HUDEP-2 (cell line): ENCODE measurements around the gene TYW1.
A peak's percentile ranks its signal among the peaks of the same experiment; 100 is the strongest.
"Not testable (repeated sequence)": the region's sequence is repeated elsewhere in the genome, so short reads cannot be mapped to it uniquely, and the experiment has no call there.

Source experiments
- DNase-seq, 76 experiments: peaks; one replicate each; lab custom pipeline; 2025; ENCODE audit not compliant: unreplicated experiment in 76 of 76; lab: John Stamatoyannopoulos, UW

Gene TYW1

DNA sequence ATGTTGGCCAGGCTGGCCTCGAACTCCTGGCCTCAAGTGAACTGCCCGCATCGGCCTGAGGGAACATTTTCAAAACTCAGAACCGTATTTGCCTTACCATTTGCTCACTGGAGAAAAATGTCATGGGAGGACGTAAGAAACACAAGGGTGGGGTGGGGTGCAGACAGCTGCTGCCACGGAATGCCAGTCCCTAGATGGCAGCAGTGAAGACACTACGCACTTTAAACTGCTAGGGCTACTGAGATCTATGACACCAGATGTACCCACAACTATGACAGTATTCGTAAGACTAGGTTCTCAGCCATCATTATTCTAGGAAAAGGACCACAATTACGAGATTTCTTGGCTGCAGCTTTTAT lies 2.0 kb upstream of the TYW1 start:
- DNase-seq, result peak in 72 of 76 experiments; percentile 1 to 72 (median 32)

DNA sequence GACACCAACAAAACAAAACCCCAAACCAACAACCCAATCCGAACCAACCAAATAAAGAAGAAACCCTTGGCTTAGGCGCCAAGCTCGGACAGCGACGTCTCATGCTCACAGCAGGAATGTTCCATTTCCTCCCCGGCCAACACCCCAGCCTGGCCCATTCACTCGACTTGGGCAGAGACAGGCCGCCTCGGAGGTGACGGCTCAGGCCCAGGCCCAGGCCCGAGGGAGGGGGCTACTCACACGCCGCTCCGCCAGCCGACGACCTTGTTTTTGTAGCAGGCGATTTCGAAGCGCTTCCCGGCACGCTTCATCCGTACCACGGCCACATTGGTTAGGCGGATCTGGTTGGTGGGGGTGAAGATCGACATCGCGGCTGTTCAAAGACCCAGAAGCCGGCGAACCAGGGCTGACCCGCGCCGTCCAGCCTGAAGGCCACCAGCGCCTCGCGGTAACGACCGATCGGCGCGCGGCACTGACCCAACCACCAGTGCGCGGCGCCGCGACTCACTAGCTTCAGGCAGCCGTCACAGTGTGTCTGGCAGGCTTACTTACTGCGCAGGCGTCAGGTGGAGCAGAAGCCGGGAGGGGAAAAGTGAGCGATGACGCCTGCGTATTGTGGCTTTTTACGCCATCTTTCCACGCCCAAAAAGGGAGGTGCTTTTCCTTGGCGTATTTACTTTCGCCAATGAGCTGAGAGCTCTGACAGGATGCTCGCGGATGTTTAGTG lies 1.4 kb upstream of the TYW1 start, which contains the start of gene SBDS:
Gene SBDS (minus strand): TSS at position 537 of the 727 bp plus-strand sequence. CDS start 169 bp downstream, at position 368.
- DNase-seq, result peak; percentile 14 to 98 (median 91)

DNA sequence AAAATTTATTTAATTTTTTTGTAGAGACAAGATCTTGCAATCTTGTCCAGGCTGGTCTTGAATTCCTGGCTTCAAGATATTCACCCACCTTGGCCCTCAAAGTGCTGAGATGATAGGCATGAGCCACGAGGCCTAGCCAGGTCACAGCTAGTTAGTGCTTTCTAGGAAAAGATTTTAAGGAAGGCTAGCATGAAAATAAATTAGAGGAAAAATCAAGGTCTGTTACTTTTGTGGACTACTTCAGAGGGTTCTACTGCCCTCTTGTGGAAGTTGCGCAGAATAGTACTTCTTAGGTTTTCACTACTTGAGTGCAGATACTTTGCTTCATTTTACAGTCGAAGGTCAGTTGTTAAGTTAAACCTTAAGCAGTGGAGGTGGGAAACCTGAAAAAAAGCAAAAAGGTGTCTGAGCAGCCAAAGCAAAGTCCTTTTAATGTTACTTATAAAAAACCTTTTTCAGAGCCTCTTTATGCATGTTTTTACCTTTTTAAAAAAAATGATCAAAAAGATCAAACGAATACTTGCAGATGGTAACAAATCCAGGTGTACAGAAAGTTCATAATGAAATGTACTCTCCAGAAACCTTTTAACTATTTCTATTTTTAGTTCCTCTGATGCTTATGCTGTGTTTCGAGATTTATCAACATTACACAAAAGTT lies 4.1 kb downstream of the TYW1 start:
- peak in 12 of 76 experiments; percentile 1 to 23 (median 12) for DNase-seq

DNA sequence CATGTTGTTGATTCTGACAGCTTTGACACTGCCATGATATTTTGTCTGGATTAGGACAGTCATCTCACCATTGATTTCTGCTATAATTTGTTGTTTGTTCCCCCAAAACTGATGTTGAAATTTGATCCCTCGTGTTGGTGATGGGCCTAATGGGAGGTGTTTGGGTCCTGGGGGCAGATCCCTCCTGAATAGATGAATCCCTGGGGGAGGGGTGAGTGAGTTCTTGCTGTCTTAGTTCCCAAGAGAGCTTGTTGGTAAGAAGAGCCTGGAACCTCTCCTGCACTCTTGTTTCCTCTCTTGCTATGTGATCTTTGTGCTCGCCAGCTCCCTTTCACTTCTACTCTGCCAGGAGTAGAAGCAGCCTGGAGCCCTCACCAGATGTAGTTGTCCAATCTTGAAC lies 7.5 kb downstream of the TYW1 start:
- DNase-seq, result not testable (repeated sequence)

DNA sequence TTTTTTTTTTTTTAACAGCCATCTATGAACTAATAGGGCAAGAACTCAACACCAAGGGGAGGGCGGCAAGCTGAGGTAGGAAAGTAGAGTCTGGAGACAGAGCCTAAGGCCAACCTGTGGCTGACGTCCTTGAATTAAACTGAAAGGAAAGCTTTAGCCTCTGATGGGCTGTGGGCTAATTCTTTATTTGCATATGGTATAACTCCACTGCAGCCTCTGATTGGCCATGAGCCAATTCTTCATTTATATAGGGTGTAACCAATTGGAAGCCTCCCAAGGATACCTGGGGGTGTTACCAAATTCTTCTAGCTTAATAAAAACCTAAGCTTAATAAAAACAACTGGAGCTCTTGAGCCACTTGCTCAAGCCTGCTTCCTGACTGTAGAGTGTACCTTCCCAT lies 10.3 kb downstream of the TYW1 start:
- DNase-seq, result no peak

DNA sequence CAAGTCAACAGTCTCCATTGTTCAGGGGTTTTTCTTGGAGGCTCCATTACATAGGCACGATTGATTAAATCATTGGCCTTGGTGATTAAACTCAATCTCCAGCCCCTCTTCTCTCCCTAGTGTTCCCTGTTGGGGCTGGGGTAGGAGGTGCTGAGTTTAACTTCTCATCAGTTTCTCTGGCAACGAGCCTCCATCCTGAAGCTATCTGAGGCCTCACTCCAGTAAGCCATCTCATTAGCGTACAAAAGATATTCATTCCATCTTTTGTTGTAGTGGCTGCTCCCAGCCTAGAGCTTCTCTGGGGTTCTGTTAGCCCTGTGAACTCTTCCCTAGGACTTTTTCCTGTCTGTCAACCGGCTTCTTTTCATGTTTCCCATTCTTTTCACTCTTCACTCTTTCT lies 11.6 kb downstream of the TYW1 start:
- no peak for DNase-seq

DNA sequence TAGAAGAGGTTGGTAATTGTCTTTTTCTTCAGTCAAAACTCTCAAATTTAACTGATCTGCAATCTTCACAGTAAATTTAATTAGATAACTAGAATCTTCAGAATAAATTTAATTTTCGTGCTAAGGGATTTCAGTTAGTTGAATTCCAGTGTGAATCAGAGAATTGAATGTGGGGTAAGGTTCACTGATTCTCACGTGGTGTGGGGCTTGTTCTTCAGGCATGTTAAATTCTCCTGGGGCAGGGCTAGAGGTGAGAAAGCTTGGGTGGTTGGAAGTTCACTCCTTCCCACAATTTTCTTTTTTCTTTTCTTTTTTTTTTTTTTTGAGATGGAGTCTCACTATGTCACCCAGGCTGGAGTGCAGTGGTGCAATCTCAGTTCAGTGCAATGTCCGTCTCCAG lies 13.0 kb downstream of the TYW1 start:
- DNase-seq, result not testable (repeated sequence)

DNA sequence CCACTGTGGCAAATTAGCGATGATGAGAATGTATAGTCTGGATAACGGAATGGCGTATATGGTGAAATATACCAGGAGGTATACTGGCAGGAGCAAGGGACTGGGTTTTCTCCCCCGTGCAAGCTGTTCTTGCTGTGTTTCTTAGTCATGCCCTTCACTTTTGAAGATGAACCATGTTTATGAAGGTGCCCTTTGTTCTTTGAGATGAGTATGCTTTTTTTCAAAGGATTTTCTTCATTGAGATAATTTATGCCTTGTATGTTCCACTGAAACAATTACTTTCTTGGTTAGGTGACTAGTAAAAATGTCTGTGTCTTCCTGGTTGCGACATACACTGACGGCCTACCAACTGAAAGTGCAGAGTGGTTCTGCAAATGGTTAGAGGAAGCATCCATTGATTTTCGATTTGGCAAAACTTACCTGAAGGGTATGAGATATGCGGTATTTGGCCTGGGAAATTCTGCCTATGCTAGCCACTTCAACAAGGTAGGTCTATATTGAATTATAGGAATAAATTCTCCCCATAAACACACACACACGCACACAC lies 17.5 kb downstream of the TYW1 start:
- DNase-seq, result not testable (repeated sequence)

DNA sequence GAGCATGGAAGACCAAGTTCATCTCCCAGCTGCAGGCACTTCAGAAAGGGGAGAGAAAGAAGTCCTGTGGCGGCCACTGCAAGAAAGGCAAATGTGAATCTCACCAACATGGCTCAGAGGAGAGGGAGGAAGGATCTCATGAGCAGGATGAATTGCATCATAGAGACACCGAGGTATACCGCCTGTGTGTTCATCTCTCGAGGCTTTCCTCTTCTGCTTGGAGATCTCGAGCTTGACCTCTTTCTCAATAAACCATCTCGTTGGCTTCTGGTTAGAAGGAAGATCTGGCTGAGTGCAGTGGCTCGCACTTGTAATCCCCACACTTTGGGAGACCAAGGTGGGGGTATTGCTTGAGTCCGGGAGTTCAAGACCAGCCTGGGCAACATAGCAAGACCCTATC lies 21.3 kb downstream of the TYW1 start:
- DNase-seq, result not testable (repeated sequence)

DNA sequence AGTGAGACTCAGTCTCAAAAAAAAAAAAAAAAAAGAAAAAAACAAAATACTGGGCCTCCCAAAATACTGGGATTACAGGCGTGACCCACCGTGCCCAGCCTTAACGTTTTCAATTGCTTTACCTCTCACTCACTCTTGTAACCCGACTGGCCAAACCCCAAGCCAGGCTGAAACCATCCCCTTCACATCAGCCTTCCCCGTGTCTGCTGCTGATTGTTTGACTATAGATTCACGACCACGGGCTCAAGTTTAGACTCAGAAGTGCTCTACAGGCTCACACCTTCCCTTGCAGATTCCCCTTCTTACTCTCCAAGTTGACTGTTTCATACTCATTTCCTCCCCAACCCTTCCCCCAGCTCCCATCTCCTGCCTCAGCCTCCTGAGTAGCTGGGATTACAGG lies 22.3 kb downstream of the TYW1 start:
- no peak for DNase-seq

DNA sequence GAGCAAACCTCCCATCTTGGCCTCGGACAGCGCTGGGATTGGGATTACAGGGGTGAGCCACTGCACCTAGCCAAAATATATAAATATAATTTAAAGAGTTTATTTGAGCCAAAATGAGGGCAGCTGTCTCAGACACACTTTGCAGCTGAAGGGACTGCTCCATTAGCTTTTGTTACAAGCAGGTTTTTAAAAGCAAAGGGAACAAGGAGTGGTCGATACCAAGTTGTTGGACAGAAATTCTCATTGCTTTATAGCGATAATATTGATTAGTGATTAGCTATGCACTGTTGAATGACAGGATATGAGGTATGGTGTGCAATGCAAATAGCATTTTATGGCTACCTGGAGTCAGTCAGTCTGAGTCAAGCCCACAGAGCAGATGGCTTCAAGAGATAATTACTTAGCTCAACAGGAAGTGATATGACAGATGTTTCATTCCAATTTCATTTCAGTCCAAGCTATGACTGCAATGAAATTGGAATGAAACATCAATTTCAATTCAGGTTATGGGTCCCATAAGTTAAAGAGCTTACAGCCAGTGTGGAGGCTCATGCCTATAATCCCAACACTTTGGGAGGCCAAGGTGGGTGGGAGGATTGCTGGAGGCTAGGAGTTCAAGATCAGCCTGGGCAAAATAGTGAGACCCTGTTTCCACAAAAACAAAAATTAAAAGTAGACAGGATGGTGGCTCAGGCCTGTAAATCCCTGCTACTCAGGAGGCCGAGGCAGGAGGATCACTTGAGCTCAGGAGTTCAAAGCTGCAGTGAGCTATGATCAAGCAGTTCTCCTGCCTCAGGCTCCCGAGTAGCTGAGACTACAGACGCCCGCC lies 23.1 kb downstream of the TYW1 start:
- DNase-seq, result peak in 47 of 76 experiments; percentile 1 to 71 (median 27)

DNA sequence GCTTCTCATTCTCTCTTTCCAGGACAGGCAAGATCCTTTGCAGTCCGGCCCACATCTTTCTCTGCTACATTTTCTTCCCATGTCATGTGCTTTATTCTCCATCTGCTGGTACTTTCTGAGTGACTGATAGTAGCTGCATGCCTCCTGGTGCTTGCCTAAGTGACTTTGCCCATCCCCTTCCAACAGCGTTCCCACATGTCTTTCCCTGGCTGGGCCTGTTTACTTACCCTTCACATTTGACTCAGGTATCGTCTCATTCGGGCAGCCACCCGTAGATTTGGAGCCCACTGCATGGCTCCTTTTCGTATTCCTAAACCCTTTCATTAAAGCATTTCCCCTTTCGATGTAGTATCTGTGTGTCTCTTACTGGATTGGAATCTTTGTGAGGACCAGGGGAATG lies 24.6 kb downstream of the TYW1 start:
- peak in 2 of 76 experiments; percentile 2 to 5 for DNase-seq

DNA sequence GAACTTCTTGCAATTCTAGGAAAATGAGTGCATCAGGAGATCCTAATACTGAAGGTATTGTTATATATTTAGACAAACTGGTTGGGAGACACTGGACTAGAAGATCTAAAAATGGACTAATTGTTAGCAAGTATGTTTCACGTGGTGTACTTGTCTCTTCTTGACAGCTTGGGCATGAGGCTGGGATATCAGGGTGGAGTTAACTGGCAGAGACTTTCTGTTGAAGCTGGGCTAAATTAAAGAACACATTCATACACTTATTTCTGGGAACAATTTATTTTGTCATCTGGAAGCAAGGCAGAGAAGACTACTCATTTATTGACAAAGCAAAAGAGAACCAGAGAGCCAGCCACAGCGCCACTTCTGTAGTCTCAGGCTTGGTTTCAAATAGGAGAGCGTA lies 25.9 kb downstream of the TYW1 start:
- peak in 32 of 76 experiments; percentile 2 to 63 (median 22) for DNase-seq

DNA sequence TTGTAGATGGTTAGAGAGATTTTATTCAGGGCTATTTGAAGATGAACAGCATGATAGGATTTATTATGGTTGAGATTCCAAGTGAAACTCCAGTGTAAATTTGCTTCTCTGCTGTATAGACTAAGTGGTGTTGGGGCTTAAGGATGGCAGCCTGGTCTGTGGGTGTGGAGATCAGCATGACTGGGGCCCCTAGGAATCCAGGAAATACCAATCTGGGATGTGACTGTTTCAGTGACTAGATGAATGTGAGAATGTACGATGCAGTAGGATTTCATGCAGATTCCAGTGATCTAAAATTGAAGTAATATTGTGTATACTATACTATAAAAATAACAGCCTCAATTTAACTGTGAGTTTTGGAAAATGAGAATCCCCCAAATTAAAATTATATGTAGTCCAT lies 28.8 kb downstream of the TYW1 start:
- DNase-seq, result not testable (repeated sequence)

DNA sequence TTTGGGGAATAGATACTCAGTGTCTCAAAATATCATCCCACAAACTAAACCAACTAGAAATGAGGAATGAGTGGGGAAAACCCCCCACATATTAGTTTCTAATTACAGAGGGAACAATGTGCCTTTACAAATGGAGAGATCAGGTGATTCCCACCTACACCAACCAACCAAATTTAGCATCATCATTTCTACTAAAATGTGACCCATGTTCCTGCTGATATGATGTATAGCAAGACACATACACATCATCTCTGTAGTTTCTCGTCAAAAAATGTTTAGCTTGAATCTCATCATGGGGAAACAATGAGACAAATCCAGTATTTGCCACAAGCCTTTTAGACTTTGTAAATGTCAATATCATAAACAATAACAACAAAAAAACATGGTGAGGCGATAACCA lies 35.1 kb downstream of the TYW1 start:
- not testable (repeated sequence) for DNase-seq

DNA sequence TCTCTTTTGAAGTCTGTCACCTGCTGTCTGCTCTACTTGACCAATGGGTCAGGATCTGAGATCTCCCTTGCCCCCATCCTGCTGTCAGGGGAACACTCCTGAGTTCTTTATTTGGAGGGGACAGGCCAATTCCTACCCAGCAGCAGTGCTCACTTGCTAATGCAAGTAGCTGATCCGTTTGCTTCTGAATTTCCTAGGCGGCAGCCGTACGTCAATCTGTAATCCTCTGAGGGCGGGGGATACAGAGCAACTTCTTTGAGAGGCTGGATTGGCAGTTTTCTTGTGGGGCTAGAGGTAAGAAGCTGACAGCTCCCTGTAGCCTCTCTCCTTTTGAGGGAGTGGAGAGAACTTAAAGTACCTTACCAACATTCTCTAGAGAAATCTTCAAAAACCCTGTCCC lies 36.6 kb downstream of the TYW1 start:
- no peak for DNase-seq

DNA sequence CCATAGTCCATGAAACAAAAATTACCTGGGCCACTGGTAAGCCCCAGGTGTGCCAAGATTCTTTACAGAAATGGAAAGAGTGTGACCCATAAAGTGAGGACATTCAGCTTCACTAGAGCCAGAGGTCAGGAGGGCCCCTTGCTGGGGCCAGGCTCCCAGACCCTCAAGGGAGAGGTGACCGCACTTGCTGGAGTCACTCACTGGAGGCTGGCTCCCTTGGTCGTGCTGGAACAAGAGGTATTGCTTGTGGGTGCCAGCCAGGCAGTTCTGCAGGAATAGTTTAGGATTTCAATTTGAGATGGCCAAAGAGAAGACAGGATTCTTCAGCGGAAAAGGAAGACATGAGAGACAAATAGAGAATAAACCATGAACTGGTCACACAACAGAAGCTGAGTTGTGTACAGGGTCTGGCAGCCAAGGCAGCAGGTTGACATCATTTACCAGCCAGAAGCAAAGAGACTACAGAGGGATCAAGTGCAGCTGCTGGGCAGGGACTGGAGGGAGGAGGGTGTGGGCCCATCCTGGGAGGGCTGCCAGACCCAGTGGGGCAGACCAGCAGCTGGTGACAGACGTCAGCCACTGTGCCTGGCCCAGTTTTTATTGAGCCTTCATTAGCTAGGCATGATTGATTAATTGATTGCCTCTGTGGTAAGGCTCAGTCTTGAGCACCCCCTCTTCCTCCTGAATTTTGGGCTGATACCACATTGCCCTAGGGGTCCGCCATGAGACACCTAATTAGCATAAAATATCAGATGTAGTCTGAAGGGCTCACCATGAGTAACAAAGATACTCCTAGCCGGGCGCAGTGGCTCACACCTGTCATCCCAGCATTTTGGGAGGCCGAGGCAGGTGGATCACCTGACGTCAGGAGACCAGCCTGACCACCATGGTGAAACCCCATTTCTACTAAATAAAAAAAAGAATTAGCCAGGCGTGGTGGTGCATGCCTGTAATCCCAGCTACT lies 40.1 kb downstream of the TYW1 start:
- peak in 66 of 76 experiments; percentile 2 to 70 (median 44) for DNase-seq

DNA sequence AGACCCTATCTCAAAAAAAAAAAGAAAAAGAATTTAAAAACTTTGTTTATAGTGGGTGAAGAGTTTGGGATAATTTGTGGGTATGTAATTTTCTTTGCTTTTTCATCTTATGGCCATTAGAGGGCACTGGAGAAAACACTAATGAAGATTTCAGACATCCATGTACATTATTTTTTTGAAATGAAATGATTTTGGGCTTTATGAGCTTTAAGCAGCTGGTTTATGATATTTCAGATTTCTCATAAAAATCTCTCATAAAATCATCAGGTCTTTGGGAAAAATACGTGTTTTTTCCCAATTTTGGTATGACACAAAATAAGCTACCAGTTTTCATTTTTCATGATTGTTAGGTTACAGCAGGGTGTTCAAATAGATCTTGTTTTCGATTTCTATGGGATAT lies 44.2 kb downstream of the TYW1 start:
- DNase-seq, result not testable (repeated sequence)

DNA sequence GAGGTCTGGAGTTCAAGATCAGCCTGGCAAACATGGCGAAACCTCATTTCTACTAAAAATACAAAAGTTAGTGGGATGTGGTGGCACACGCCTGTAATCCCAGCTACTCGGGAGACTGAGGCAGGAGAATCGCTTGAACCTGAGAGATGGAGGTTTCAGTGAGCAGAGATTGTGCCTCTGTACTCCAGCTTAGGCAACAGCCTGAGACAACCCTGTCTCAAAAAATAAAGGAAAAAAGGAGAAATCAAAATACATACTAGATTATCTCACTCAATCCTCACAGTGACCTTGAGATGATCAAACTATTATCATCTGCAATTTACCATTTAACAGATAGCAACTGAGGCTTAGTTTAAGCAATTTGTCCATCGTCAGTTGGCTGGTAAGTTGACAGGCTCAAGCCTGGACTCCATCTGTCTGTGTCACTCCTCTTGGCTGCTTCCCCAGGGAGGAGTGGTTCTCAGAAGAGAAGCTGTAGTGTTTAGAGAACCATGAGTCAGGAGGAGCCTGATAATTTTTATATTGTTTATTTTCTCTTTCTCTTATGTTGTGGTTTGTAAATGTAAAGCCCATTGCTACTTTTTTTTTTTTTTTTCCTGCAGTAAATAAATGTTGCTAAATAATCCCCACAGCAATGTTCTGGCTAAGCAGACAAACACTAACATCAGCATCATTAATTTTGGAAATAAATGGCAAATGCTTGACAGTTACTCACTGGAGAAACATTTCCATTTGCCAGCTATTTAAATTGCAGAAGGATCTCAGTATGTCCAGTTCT lies 46.3 kb downstream of the TYW1 start:
- peak in 65 of 76 experiments; percentile 3 to 73 (median 40) for DNase-seq
